Keratinocyte (primary cell): ENCODE data around the gene FANCL. TPM values are rescaled to one million over a fixed set of nuclear protein-coding genes. Genes with fewer than 3 reads are reported as not detected.

Experiments
- DNase-seq: peaks from one replicate; pipeline ENCODE4 v3.0.0-alpha.2; 2011; ENCODE audit warnings: low read depth, missing footprints, low spot score
- FAIRE-seq: peaks from 2 replicates; lab custom pipeline; 2011; peaks lifted over from hg19 to GRCh38; lab: Jason Lieb, UNC
- H2AFZ ChIP-seq: 2 replicates; pipeline ENCODE4 v1.6.0; 2012; ENCODE audit warnings: low read length, control low read depth, inconsistent platforms; ENCODE audit not compliant: control insufficient read depth
- H3K27ac ChIP-seq: 2 replicates; pipeline ENCODE4 v1.5.1; 2011; ENCODE audit warnings: low read length; ENCODE audit not compliant: control insufficient read depth, insufficient read depth
- H3K27me3 ChIP-seq: 3 replicates; pipeline ENCODE4 v1.6.0; 2011; ENCODE audit warnings: low read length; ENCODE audit not compliant: control insufficient read depth, insufficient read depth; ENCODE audit errors: extremely low read depth
- H3K36me3 ChIP-seq, 2 experiments: 2 replicates in 1 of 2; 3 replicates in 1 of 2; pipeline ENCODE4 v1.5.1; 2011; ENCODE audit warnings: low read length in 2 of 2, mild to moderate bottlenecking in 1 of 2; ENCODE audit not compliant: control insufficient read depth in 2 of 2, insufficient read depth in 2 of 2; ENCODE audit errors: extremely low read depth in 1 of 2
- H3K4me1 ChIP-seq: 3 replicates; pipeline ENCODE4 v1.5.1; 2011; ENCODE audit warnings: low read length; ENCODE audit not compliant: control insufficient read depth, insufficient read depth; ENCODE audit errors: extremely low read depth
- H3K4me2 ChIP-seq: 3 replicates; pipeline ENCODE4 v1.6.0; 2011; ENCODE audit warnings: low read depth, low read length; ENCODE audit not compliant: control insufficient read depth, insufficient read depth; ENCODE audit errors: extremely low read depth
- H3K4me3 ChIP-seq, 3 experiments: fragments of 200-600 bp in 1 of 3; sonication (generic) in 1 of 3; 2 replicates in 2 of 3; 3 replicates in 1 of 3; pipeline ENCODE4 v1.5.1; 2011 to 2016; ENCODE audit warnings: low read length in 3 of 3, mild to moderate bottlenecking in 3 of 3, control low read depth in 2 of 3, inconsistent platforms in 1 of 3, low read depth in 1 of 3, mixed read lengths in 1 of 3, mixed run types in 1 of 3, moderate library complexity in 1 of 3; ENCODE audit not compliant: control insufficient read depth in 2 of 3, insufficient read depth in 2 of 3; ENCODE audit errors: extremely low read depth in 1 of 3
- H3K79me2 ChIP-seq: 2 replicates; pipeline ENCODE4 v1.6.0; 2012; ENCODE audit warnings: low read length; ENCODE audit not compliant: control insufficient read depth, insufficient read depth
- H3K9ac ChIP-seq: 3 replicates; pipeline ENCODE4 v1.6.0; 2011; ENCODE audit warnings: low read length; ENCODE audit not compliant: control insufficient read depth, insufficient read depth; ENCODE audit errors: extremely low read depth
- H3K9me1 ChIP-seq: 3 replicates; pipeline ENCODE4 v1.6.0; 2011; ENCODE audit warnings: low read length; ENCODE audit not compliant: control insufficient read depth, insufficient read depth; ENCODE audit errors: extremely low read depth
- H3K9me3 ChIP-seq: 2 replicates; pipeline ENCODE4 v1.5.1; 2012; ENCODE audit warnings: low read depth, low read length; ENCODE audit not compliant: control insufficient read depth
- H4K20me1 ChIP-seq: 3 replicates; pipeline ENCODE4 v1.6.0; 2011; ENCODE audit warnings: low read length; ENCODE audit not compliant: control insufficient read depth, insufficient read depth; ENCODE audit errors: extremely low read depth
- EZH2 ChIP-seq: IDR thresholded peaks from one replicate; pipeline ENCODE4 v1.6.1; 2012; ENCODE audit warnings: inconsistent platforms, mild to moderate bottlenecking, low read length, moderate library complexity
- dilution Hi-C: fragments of 300-500 bp; cut with MboI; formaldehyde crosslinking; loops from one replicate; pipeline ENCODE4 v1.7.0; 2020; ENCODE audit warnings: low sequenced_read_pairs; ENCODE audit not compliant: extremely low pct_ligation_motif_present
- polyA plus RNA-seq, 5 experiments: library from polyadenylated mRNA; depleted of rRNA in 3 of 5; stranded (reverse) in 3 of 5; stranded (forward) in 1 of 5; unstranded in 1 of 5; fragments of >200 nt; gene quantifications; 1 replicate in 1 of 5; 2 replicates in 3 of 5; 3 replicates in 1 of 5; pipeline versions ENCODE4 v1.2.1 to v1.2.3, GENCODE V29; 2011 to 2012; ENCODE audit warnings: missing spikeins in 2 of 5, low read depth in 1 of 5, low replicate concordance in 1 of 5
- TF ChIP-seq, protein P1 (sequence below), 3 experiments: IDR thresholded peaks in 1 of 3; conservative IDR thresholded peaks in 1 of 3; optimal IDR thresholded peaks in 1 of 3; 2 replicates in 2 of 3; 3 replicates in 1 of 3; pipeline versions ENCODE3 to v1.5.1; 2011; ENCODE audit warnings: low read length in 3 of 3, mild to moderate bottlenecking in 3 of 3, moderate library complexity in 2 of 3, control low read depth in 1 of 3, inconsistent platforms in 1 of 3; ENCODE audit not compliant: insufficient read depth in 2 of 3; ENCODE audit errors: extremely low read depth in 1 of 3

Gene FANCL
- polyA plus RNA-seq, 1 donor (not counting 4 experiments of a cell fraction or from before 2014, with no cell fraction given), result 15.1 TPM

DNA sequence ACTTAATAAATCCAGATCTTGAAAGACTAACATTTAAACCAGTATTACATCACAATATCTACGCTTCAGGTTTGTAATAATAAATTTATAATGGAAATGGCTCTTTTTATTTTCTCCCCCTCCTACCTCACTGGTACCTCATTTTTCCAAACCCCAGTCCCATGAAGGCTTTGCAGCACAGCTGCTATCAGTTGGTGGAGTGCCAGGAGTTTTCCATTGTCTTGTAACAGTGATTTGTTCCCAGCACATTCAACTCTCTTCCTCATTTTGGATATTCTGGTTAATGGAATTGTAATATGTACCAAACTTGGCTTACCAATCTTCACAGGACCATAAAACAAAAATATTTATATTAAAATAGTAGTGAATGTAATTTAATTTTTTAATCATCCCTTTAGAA is 103.3 kb downstream of the FANCL start:
- Histone ChIP-seq H3K9ac (no peak overlapping the region), H3K4me3 (no peak overlapping the region), H3K4me1 (no peaks in the 10 kb centered on the region), H3K27ac (no peak overlapping the region), H3K9me1 (no peaks in the 10 kb centered on the region), H3K79me2 (no peaks in the 10 kb centered on the region), H3K27me3 (no peaks in the 10 kb centered on the region), H3K4me2 (no peak overlapping the region), H3K9me3 (no peaks in the 10 kb centered on the region), H4K20me1 (no peaks in the 10 kb centered on the region), H2AFZ (no peak overlapping the region), H3K36me3 (peaks cover 0 to 2% of the 10 kb centered on the region in 2 experiments)
- FAIRE-seq (no peak), DNase-seq (no peak)
- dilution Hi-C loops, result no loop called here
- TF ChIP-seq, protein P1, sequence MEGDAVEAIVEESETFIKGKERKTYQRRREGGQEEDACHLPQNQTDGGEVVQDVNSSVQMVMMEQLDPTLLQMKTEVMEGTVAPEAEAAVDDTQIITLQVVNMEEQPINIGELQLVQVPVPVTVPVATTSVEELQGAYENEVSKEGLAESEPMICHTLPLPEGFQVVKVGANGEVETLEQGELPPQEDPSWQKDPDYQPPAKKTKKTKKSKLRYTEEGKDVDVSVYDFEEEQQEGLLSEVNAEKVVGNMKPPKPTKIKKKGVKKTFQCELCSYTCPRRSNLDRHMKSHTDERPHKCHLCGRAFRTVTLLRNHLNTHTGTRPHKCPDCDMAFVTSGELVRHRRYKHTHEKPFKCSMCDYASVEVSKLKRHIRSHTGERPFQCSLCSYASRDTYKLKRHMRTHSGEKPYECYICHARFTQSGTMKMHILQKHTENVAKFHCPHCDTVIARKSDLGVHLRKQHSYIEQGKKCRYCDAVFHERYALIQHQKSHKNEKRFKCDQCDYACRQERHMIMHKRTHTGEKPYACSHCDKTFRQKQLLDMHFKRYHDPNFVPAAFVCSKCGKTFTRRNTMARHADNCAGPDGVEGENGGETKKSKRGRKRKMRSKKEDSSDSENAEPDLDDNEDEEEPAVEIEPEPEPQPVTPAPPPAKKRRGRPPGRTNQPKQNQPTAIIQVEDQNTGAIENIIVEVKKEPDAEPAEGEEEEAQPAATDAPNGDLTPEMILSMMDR (optimal IDR thresholded peaks at IDR 0.05 in 1 of 3, IDR thresholded peaks at IDR 0.05 in 1 of 3, conservative IDR thresholded peaks at IDR 0.05 in 1 of 3; ENCODE audit: extremely low read depth in 1 of 3, insufficient read depth in 2 of 3, low read length in 3 of 3), result no peak
- TF ChIP-seq EZH2, result no peak

DNA sequence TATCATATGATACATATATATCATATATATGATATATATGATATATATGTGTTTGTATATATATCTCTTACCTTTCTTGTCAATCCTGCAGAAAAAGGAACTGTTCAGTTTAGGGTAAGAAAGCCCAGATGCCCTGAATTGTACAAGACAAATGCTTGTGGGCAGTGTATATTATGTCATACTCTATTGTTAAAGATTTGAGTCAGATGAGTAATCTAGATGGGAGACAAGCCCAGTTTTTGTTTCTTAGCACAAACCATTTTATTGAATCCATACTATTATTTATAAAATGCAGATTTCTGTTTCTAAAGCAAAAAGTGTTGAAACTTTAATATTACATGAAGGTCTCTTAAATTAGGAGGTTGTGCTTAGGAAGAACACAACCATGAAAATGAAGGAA is 103.9 kb downstream of the FANCL start:
- no peaks in the 10 kb centered on the region for H3K9me3 ChIP-seq
- no peaks in the 10 kb centered on the region for H3K27me3 ChIP-seq
- dilution Hi-C loops, result no loop called here
- H3K79me2 ChIP-seq, result no peaks in the 10 kb centered on the region
- FAIRE-seq (no peak), DNase-seq (no peak)
- H3K9ac ChIP-seq, result no peak overlapping the region
- H3K36me3 ChIP-seq, result peaks cover 0 to 2% of the 10 kb centered on the region in 2 experiments
- no peak overlapping the region for H3K27ac ChIP-seq
- H3K4me2 ChIP-seq, result no peak overlapping the region
- no peak overlapping the region for H3K4me3 ChIP-seq
- no peaks in the 10 kb centered on the region for H3K4me1 ChIP-seq
- H2AFZ ChIP-seq, result no peak overlapping the region
- H3K9me1 ChIP-seq, result no peaks in the 10 kb centered on the region
- no peak for TF ChIP-seq EZH2
- TF ChIP-seq, protein P1 (optimal IDR thresholded peaks at IDR 0.05 in 1 of 3, IDR thresholded peaks at IDR 0.05 in 1 of 3, conservative IDR thresholded peaks at IDR 0.05 in 1 of 3; ENCODE audit: extremely low read depth in 1 of 3, insufficient read depth in 2 of 3, low read length in 3 of 3), result no peak
- H4K20me1 ChIP-seq, result no peaks in the 10 kb centered on the region
